Lower leg skin (tissue), 3 donors: ENCODE results near the gene KRT5.

Source experiments
- POLR2A ChIP-seq, 2 donors: fragments of 450-650 bp; IDR thresholded peaks; one replicate each; pipeline ENCODE4 v1.6.1; 2016 to 2017; ENCODE audit warnings: antibody characterized with exemption in 2 of 2, mild to moderate bottlenecking in 1 of 2, moderate library complexity in 1 of 2
- TF ChIP-seq, protein P1 (sequence below), 3 donors: fragments of 450-650 bp; IDR thresholded peaks; one replicate each; pipeline ENCODE4 v1.5.1; 2016; ENCODE audit warnings: antibody characterized with exemption in 3 of 3, mild to moderate bottlenecking in 3 of 3, moderate library complexity in 2 of 3

DNA sequence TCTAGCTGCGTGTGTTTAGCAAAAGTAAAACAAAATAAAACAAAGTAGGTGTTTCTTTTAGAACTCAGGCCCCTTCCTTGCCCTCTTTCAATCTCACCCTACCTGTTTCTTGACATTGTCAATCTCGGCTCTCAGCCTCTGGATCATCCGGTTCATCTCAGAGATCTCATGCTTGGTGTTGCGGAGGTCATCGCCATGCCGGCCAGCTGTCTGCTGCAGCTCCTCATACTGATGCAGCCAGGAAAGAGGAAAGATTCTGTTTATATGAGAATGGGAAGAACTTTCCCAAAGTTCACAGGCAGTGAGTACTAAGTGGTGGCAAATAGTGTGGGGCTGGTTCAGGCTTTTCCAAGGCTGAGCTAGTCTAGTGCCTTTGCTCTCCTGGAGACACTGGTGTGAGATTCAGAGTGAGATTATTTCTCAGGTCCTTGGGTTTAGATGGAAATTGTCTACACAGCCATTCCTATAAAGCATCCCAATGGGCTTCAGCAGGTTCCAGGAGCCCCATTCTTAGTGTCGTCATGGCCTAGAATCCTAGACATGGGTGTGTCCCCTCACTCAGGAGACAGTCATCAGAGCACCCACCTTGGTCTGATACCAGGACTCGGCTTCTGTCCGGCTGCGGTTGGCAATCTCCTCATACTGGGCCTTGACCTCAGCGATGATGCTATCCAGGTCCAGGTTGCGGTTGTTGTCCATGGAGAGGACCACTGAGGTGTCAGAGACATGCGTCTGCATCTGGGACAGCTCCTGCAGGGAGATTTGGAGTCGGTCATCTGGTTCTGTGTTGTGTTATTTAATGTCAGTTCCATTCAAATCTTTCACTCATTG, 3.0 kb downstream of the KRT5 start:
- TF ChIP-seq, protein P1, sequence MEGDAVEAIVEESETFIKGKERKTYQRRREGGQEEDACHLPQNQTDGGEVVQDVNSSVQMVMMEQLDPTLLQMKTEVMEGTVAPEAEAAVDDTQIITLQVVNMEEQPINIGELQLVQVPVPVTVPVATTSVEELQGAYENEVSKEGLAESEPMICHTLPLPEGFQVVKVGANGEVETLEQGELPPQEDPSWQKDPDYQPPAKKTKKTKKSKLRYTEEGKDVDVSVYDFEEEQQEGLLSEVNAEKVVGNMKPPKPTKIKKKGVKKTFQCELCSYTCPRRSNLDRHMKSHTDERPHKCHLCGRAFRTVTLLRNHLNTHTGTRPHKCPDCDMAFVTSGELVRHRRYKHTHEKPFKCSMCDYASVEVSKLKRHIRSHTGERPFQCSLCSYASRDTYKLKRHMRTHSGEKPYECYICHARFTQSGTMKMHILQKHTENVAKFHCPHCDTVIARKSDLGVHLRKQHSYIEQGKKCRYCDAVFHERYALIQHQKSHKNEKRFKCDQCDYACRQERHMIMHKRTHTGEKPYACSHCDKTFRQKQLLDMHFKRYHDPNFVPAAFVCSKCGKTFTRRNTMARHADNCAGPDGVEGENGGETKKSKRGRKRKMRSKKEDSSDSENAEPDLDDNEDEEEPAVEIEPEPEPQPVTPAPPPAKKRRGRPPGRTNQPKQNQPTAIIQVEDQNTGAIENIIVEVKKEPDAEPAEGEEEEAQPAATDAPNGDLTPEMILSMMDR (IDR thresholded peaks at IDR 0.05): no peak
- no peak for TF ChIP-seq POLR2A (IDR thresholded peaks at IDR 0.05)
